ENCODE data around the gene DDX56.
A peak's percentile ranks its signal among the peaks of the same experiment; 100 is the strongest.

The DDX56 gene

GRCh38 chr7:44534087-44534486 is 39.6 kb downstream of the DDX56 start:
- DNase-seq, result no peak

- DNase-seq, result no peak
Measured at GRCh38 chr7:44533301-44534055, 40.2 kb downstream of the DDX56 start.

DNA sequence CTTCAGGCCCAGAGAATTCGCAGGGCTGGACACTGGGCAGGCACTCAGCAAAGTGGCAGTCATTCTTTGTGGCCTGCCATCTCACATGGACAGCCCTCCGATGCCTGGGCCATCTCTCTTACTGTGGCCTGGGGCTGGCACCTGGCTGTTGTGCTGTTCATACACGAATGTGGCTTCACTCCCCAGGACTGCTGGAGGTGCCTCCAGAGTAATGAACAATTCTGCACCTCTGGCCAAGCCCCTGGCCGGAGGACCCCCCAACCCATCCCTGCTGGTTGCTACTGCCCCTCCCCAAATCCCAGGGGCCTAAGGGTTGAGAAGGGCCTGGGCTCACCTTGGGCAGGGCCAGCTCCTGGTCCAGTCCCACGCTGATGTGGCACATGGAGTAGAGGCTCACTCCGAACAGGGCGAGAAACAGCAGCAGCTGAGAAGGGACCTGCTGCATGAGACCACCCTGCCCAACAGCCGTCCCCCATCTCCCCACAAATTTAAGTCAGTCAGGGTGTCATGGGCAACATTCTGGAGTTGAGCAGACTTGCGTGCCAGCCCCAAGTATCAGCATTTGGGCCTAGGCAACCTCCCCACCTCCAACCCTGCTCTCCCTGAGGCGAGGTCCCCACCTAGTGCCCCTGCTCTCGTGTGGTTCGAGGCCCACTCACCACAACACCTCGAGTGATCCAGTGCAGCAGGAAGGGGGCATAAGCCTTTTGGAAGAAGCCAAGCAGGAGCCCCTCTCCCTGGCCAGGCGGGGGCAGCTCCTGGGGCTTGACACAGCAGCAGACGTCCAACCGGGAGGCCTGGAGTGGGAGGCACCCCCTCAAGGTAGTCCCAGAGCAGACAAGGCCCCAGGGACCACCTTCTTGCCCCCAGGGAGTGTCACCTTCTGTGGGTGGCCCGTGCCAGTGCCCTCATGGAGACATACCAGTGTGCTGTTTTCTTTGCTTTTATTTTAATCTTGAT is 42.0 kb downstream of the DDX56 start:
- no peak for DNase-seq

- DNase-seq, result no peak
Measured at GRCh38 chr7:44530990-44531389, 42.7 kb downstream of the DDX56 start.

GRCh38 chr7:44524811-44525388 is 48.8 kb downstream of the DDX56 start:
- DNase-seq, result no peak

DNA sequence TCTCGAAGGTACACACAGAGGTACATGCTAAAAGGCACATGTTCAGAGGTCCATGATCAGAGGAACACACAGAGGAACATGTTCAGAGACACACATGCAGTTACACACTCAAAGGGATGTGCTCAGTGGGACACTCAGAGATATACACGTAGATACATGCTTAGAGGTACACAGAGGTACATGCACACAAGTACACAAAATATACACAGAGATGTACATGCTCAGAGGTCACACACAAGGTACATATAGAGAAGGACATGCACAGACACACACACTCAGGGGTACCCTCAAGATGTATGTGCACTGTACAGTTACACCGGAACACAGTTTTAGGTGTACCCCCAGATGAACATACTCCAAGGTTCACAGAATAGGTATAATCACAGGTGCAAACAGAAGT is 51.4 kb downstream of the DDX56 start:
- no peak for DNase-seq

DNA sequence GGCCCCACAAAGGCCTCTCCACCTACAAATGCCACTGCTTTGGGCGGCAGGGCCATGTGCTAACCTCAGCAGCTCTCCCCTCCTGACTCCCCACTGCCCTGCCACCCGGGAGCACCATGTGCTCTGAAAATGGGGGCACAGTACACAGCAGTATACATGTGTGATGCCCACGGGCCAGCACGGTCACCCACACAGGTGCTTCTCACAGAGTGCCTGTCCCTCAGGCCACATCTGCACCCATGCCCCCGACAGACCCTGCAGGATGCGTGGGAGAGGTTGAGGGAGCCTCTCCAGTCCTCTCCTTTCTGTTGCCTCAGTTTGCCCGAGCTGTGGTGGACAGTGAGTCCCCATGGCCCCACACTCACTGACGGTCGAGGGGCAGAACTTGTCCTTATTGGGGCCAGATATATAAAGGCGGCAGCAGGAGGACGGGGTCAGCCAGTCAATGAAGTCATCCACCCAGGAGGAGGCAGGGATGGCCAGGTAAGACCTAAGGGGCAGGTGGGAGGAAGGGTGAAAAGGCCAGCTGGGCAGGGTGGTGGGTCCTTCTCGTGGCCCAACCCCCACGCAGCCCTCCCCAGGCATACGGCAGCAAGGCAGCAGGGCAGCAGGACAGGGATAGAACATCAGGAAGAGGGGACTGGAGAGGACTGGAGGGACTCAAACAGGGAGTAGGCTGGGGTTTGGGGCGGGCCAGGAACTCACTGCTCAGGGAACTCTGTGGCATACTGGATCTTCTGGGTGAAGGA is 52.2 kb downstream of the DDX56 start:
- DNase-seq, result no peak

DNA sequence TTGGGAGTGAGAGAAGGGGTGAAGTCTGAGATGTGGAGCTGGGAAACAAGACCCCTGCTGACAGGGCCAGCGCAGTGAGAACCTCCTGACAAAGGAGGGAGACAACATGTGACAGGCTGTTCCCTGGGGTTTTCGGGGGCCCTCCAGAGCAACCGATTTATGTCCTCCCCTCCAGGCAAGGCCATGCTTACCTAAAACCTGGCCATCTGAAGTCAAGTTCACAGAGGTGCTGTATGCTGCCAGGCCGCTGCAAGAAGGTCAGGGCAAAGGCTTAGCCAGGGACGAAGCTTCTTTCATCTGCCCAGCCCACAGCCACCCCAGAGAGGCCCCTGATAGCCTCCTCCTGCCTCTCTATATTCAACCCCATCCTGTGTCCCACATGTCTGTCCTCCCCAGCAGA is 53.1 kb downstream of the DDX56 start:
- DNase-seq, result no peak

DNA sequence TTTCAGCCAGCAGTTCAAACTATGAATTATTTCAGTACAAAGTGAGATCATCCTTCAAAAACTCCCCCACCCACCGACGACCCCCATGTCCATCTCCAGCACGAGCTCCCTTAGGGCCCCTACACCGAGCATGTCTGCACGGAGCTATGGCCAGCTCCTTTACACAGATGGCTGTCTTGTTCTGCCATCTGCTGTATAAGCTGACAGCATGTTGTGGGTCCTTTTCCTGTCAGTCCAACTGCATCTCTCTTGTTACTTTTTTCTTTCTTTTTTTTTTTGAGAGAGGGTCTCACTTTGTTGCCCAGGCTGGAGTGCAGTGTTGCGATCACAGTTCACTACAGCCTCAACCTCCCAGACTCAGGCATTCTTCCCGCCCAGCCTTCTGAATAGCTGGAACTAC is 54.2 kb downstream of the DDX56 start:
- peak; percentile 4 for DNase-seq

GRCh38 chr7:44518761-44519160 is 54.9 kb downstream of the DDX56 start:
- no peak for DNase-seq

GRCh38 chr7:44517175-44517574 is 56.5 kb downstream of the DDX56 start:
- no peak for DNase-seq

Data from NCI-H524 treated with DMSO at 0.1 percent for 48 hours (cell line).